Glutamatergic neuron (in vitro differentiated cells): ENCODE data around the gene ZPLD1. TPM values are rescaled to one million over a fixed set of nuclear protein-coding genes. Genes with fewer than 3 reads are reported as not detected.

ENCODE experiments used
- DNase-seq: peaks from one replicate; pipeline ENCODE4 v3.0.0; 2022
- H3K27ac Mint-ChIP-seq: one replicate; pipeline ENCODE4 v1.8.0; 2020; ENCODE audit warnings: mild to moderate bottlenecking, mixed read lengths, inconsistent platforms; ENCODE audit not compliant: unreplicated experiment
- H3K27me3 Mint-ChIP-seq: one replicate; pipeline ENCODE4 v1.8.0; 2020; ENCODE audit warnings: mild to moderate bottlenecking, moderate library complexity, mixed read lengths, inconsistent platforms; ENCODE audit not compliant: unreplicated experiment
- H3K36me3 Mint-ChIP-seq: one replicate; pipeline ENCODE4 v1.8.0; 2020; ENCODE audit warnings: mild to moderate bottlenecking, mixed read lengths, inconsistent platforms; ENCODE audit not compliant: unreplicated experiment
- H3K4me1 Mint-ChIP-seq: one replicate; pipeline ENCODE4 v1.8.0; 2020; ENCODE audit warnings: mild to moderate bottlenecking, low read depth, mixed read lengths, inconsistent platforms; ENCODE audit not compliant: unreplicated experiment
- H3K4me3 Mint-ChIP-seq: one replicate; pipeline ENCODE4 v1.8.0; 2020; ENCODE audit warnings: mild to moderate bottlenecking, mixed read lengths, inconsistent platforms; ENCODE audit not compliant: unreplicated experiment
- H3K9me3 Mint-ChIP-seq: one replicate; pipeline ENCODE4 v1.8.0; 2020; ENCODE audit warnings: mild to moderate bottlenecking, moderate library complexity, mixed read lengths, inconsistent platforms; ENCODE audit not compliant: unreplicated experiment
- total RNA-seq: library from RNA; stranded (reverse); fragmentation: NEBNext Ultra II Directional; extraction: Animal tissue kit (Norgen Biotek cat#: 25700); gene quantifications from one replicate; pipeline ENCODE4 v1.2.1, GENCODE V29; 2021; ENCODE audit not compliant: unreplicated experiment
- TF ChIP-seq, protein P1 (sequence below): fragments of 200-600 bp; sonication (generic); IDR thresholded peaks from one replicate; pipeline ENCODE4 v1.5.0; 2021; ENCODE audit not compliant: partially characterized antibody, unreplicated experiment

ZPLD1 gene
- total RNA-seq, 1 donor from 2014 or later, result not detected

DNA sequence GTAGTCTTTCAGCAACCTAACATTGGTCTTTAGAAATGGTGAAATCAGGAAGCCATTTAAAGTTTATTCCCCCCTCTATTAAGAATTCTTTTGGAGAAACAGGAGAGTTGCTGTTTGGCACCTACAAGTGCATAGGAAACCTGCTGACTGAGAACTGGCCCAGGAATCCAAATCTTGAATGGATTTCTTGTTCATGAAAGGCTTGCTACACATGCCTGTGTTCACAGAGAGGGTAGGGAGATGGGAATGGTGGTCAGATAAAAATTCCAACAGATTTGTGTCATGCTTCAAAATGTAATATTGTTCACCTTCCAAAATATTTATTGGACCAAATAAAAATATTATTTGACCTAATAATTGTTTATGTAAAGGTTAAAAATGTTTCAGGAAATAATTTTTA is 24.2 kb upstream of the ZPLD1 start:
- Mint-ChIP-seq H3K27me3 (no peaks in the 10 kb centered on the region), H3K4me1 (peaks cover 6% of the 10 kb centered on the region), H3K9me3 (no peaks in the 10 kb centered on the region), H3K4me3 (no peak overlapping the region), H3K36me3 (no peaks in the 10 kb centered on the region), H3K27ac (no peak overlapping the region)
- no peak for DNase-seq
- TF ChIP-seq, protein P1, sequence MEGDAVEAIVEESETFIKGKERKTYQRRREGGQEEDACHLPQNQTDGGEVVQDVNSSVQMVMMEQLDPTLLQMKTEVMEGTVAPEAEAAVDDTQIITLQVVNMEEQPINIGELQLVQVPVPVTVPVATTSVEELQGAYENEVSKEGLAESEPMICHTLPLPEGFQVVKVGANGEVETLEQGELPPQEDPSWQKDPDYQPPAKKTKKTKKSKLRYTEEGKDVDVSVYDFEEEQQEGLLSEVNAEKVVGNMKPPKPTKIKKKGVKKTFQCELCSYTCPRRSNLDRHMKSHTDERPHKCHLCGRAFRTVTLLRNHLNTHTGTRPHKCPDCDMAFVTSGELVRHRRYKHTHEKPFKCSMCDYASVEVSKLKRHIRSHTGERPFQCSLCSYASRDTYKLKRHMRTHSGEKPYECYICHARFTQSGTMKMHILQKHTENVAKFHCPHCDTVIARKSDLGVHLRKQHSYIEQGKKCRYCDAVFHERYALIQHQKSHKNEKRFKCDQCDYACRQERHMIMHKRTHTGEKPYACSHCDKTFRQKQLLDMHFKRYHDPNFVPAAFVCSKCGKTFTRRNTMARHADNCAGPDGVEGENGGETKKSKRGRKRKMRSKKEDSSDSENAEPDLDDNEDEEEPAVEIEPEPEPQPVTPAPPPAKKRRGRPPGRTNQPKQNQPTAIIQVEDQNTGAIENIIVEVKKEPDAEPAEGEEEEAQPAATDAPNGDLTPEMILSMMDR, result no peak

DNA sequence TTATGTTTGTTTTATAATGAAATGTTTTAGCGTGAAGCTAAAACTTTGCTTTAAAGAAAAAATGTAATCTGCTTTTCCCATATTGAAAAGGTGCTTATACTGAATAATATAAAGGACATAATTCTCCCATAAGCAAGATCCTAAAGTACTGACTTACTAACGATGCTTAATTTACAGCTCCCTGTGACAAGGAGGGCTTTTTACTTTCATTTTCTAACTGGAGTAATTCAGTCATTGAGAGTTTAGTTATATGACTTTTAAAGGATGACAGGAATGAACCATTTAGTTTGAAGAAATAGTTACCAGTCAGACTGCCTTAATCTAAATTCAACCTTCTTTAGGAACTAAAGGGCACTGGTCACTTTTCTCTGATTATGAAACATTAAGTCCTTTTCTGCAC is 19.3 kb upstream of the ZPLD1 start:
- Mint-ChIP-seq H3K4me1 (peaks cover 4% of the 10 kb centered on the region), H3K9me3 (no peaks in the 10 kb centered on the region), H3K27ac (no peak overlapping the region), H3K36me3 (no peaks in the 10 kb centered on the region), H3K4me3 (no peak overlapping the region), H3K27me3 (no peaks in the 10 kb centered on the region)
- TF ChIP-seq, protein P1, result no peak
- DNase-seq, result no peak

DNA sequence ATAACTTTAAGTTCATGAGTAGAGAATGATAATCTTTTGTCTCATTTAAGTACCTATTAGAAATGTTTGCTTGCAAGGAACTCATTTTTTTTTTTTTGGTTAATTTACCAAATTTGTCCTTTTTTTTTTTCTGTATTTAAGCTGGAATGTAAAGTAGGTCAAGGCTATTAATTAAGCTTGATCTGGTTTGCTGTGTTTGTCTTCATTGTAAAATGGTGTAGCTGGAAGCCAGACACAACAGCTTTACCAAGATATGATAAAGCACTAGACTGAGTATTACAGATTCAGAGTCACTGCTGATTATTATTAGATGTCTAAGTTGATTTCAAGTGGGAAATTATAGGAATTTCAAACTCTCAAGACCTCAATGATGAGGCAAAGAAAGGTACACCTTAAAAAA is 15.0 kb upstream of the ZPLD1 start:
- no peak for DNase-seq
- Mint-ChIP-seq H3K4me1 (no peaks in the 10 kb centered on the region), H3K4me3 (no peak overlapping the region), H3K36me3 (no peaks in the 10 kb centered on the region), H3K27me3 (no peaks in the 10 kb centered on the region), H3K9me3 (no peaks in the 10 kb centered on the region), H3K27ac (no peak overlapping the region)
- TF ChIP-seq, protein P1, result no peak

DNA sequence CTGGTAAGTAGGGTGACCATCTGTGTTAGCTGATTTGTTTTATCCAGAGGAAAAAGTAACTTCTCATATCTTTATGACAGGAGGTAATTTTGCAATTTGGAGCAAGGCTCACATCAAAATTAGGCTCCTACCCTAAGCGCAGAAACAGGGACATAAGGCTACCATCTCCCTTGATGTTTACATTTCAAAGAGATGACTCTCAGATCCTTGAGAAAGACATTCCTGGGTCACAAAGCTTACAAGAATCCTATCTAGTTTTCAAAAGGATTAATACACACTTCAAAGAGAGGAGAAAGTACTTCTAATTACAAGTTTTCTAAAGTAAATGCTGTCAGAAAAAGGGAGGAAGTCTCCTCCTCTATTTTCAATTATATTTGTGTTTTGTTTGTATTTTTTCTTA is 7.0 kb downstream of the ZPLD1 start:
- DNase-seq, result no peak
- Mint-ChIP-seq H3K27ac (no peak overlapping the region), H3K36me3 (no peaks in the 10 kb centered on the region), H3K27me3 (no peaks in the 10 kb centered on the region), H3K9me3 (peaks cover 1% of the 10 kb centered on the region), H3K4me1 (peaks cover 9% of the 10 kb centered on the region), H3K4me3 (no peak overlapping the region)
- TF ChIP-seq, protein P1, result no peak

DNA sequence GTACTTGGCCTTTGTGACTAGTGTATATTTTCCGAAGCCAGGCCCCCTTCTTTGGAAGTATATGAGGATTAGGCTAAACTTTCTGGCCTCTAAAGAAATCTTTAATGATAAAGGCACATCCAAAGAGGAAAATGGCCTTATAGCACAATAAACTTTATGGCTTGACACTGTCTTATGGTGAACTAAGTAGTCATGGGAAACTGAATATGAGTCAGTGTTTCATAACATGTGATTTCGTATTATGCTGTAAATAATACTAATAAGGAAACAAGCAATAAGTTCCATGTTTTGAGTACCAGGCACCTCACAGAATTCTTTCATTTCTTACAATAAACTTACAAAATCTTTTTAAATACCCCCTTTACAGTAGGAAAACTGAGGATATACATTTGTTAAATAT is 8.2 kb downstream of the ZPLD1 start:
- no peak for DNase-seq
- TF ChIP-seq, protein P1, result no peak
- no peak overlapping the region for H3K27ac Mint-ChIP-seq
- H3K9me3 Mint-ChIP-seq, result peaks cover 1% of the 10 kb centered on the region
- no peaks in the 10 kb centered on the region for H3K36me3 Mint-ChIP-seq
- no peaks in the 10 kb centered on the region for H3K27me3 Mint-ChIP-seq
- no peak overlapping the region for H3K4me3 Mint-ChIP-seq
- peaks cover 9% of the 10 kb centered on the region for H3K4me1 Mint-ChIP-seq
